ENCODE data around the gene MEF2D.
A peak's percentile ranks its signal among the peaks of the same experiment; 100 is the strongest.

MEF2D gene

GRCh38 chr1:156467385-156467784 lies 33.2 kb downstream of the MEF2D start:
- no peaks in the 10 kb centered on the region for H3K79me2 ChIP-seq (ENCODE audit: low read length)
- H3K9me3 ChIP-seq (ENCODE audit: insufficient read depth, low read length), result no peaks in the 10 kb centered on the region
- no peak overlapping the region for H2AFZ ChIP-seq (ENCODE audit: low read depth, low read length)
- no peak overlapping the region for H3K9ac ChIP-seq (ENCODE audit: low read length)
- no peak overlapping the region for H3K4me2 ChIP-seq (ENCODE audit: low read length)
- H3K27me3 ChIP-seq (ENCODE audit: low read depth, low read length), result no peaks in the 10 kb centered on the region
- no peak overlapping the region for H3K27ac ChIP-seq (ENCODE audit: low read length)
- TF ChIP-seq CTCF (IDR thresholded peaks at IDR 0.05; ENCODE audit: low read depth, low read length) (no peak), EZH2phosphoT487 (IDR thresholded peaks at IDR 0.05; ENCODE audit: low read depth) (no peak)
- peaks cover 52% of the 10 kb centered on the region for H3K36me3 ChIP-seq (replicated peaks; ENCODE audit: low read depth, low read length)
- no peaks in the 10 kb centered on the region for H3K4me1 ChIP-seq (ENCODE audit: low read length)
- H3K4me3 ChIP-seq (ENCODE audit: low read length), result no peak overlapping the region
- H4K20me1 ChIP-seq (ENCODE audit: insufficient read depth, low read length), result no peaks in the 10 kb centered on the region

- no peak overlapping the region for H3K4me2 ChIP-seq (ENCODE audit: low read length)
- H3K4me3 ChIP-seq (ENCODE audit: low read length), result no peak overlapping the region
- no peak overlapping the region for H3K27ac ChIP-seq (ENCODE audit: low read length)
Observed at GRCh38 chr1:156465747-156466365, 34.7 kb downstream of the MEF2D start.

GRCh38 chr1:156464825-156465452 lies 35.6 kb downstream of the MEF2D start:
- H4K20me1 ChIP-seq (ENCODE audit: insufficient read depth, low read length), result no peaks in the 10 kb centered on the region

More at GRCh38 chr1:156465747-156466365, 34.7 kb downstream of the MEF2D start:
- Histone ChIP-seq H4K20me1 (ENCODE audit: insufficient read depth, low read length) (no peaks in the 10 kb centered on the region), H3K79me2 (ENCODE audit: low read length) (no peaks in the 10 kb centered on the region), H3K9ac (ENCODE audit: low read length) (no peak overlapping the region), H3K9me3 (ENCODE audit: insufficient read depth, low read length) (no peaks in the 10 kb centered on the region), H3K36me3 (replicated peaks; ENCODE audit: low read depth, low read length) (peaks cover 42% of the 10 kb centered on the region), H3K27me3 (ENCODE audit: low read depth, low read length) (no peaks in the 10 kb centered on the region), H2AFZ (ENCODE audit: low read depth, low read length) (no peak overlapping the region), H3K4me1 (ENCODE audit: low read length) (no peaks in the 10 kb centered on the region)
- TF ChIP-seq EZH2phosphoT487 (IDR thresholded peaks at IDR 0.05; ENCODE audit: low read depth) (no peak), CTCF (IDR thresholded peaks at IDR 0.05; ENCODE audit: low read depth, low read length) (peak; percentile 46)

More at GRCh38 chr1:156464825-156465452, 35.6 kb downstream of the MEF2D start:
- H3K36me3 ChIP-seq (replicated peaks; ENCODE audit: low read depth, low read length), result peaks cover 34% of the 10 kb centered on the region
- H3K9ac ChIP-seq (ENCODE audit: low read length), result no peak overlapping the region
- no peak overlapping the region for H3K4me3 ChIP-seq (ENCODE audit: low read length)
- no peaks in the 10 kb centered on the region for H3K9me3 ChIP-seq (ENCODE audit: insufficient read depth, low read length)
- H3K4me1 ChIP-seq (ENCODE audit: low read length), result no peaks in the 10 kb centered on the region
- H3K27ac ChIP-seq (ENCODE audit: low read length), result no peak overlapping the region
- H3K27me3 ChIP-seq (ENCODE audit: low read depth, low read length), result no peaks in the 10 kb centered on the region
- no peaks in the 10 kb centered on the region for H3K79me2 ChIP-seq (ENCODE audit: low read length)
- H3K4me2 ChIP-seq (ENCODE audit: low read length), result no peak overlapping the region
- no peak for TF ChIP-seq CTCF (IDR thresholded peaks at IDR 0.05; ENCODE audit: low read depth, low read length)
- no peak for TF ChIP-seq EZH2phosphoT487 (IDR thresholded peaks at IDR 0.05; ENCODE audit: low read depth)
- H2AFZ ChIP-seq (ENCODE audit: low read depth, low read length), result no peak overlapping the region

All from OCI-LY3 (cell line).